ENCODE measurements around the gene SUPT3H. TPM values are rescaled to one million over a fixed set of nuclear protein-coding genes. Genes with fewer than 3 reads are reported as not detected.

SUPT3H gene
- polyA plus RNA-seq, 3 donors, result 2.4 to 3.5 (median 2.5) TPM

GRCh38 chr6:45378334-45378926 is 696 bp upstream of the SUPT3H start:
- DNase-seq, result peak; percentile 23 to 41 (median 24)
- peaks cover 24% of the 10 kb centered on the region for H3K4me1 Mint-ChIP-seq
- no peaks in the 10 kb centered on the region for H3K79me2 ChIP-seq (ENCODE audit: insufficient read depth, low read length)

GRCh38 chr6:45377043-45377553 is 636 bp downstream of the SUPT3H start:
- Histone ChIP-seq H3K79me2 (ENCODE audit: insufficient read depth, low read length) (no peaks in the 10 kb centered on the region), H2AFZ (ENCODE audit: insufficient read depth, low read depth, low read length, poor library complexity, severe bottlenecking) (peak overlapping the region; percentile 93), H3K27me3 (ENCODE audit: control insufficient read depth in 2 of 2, insufficient read depth in 2 of 2, low read length in 2 of 2) (no peaks in the 10 kb centered on the region), H3K4me2 (replicated peaks; ENCODE audit: extremely low read depth, low read length, poor library complexity, severe bottlenecking) (peak overlapping the region; percentile 93), H3K9me3 (replicated peaks in 1 of 2; ENCODE audit: control insufficient read depth in 1 of 2, insufficient read depth in 1 of 2, low read length in 2 of 2) (no peaks in the 10 kb centered on the region), H3K36me3 (replicated peaks in 1 of 2; ENCODE audit: control insufficient read depth in 1 of 2, insufficient read depth in 2 of 2, low read length in 2 of 2) (no peaks in the 10 kb centered on the region), H3K4me1 (ENCODE audit: control insufficient read depth in 1 of 2, insufficient read depth in 2 of 2, low read length in 2 of 2) (peaks cover 14 to 24% of the 10 kb centered on the region in 2 donors), H4K20me1 (ENCODE audit: insufficient read depth, low read length) (no peaks in the 10 kb centered on the region), H3K4me3 (replicated peaks in 1 of 3; ENCODE audit: low read depth in 2 of 3, low read length in 3 of 3) (peak overlapping the region; percentile 85 to 97 (median 92)), H3K27ac (ENCODE audit: low read depth in 1 of 2, low read length in 2 of 2) (peak overlapping the region; percentile 98), H3K9ac (ENCODE audit: insufficient read depth, low read length, poor library complexity, severe bottlenecking) (peak overlapping the region; percentile 95)
- peak overlapping the region; percentile 97 to 98 (median 98) for H3K27ac Mint-ChIP-seq
- peak overlapping the region; percentile 97 to 98 for H3K4me3 Mint-ChIP-seq
- TF ChIP-seq CTCF (IDR thresholded peaks at IDR 0.05), result no peak
- no peak for DNase-seq
- WGBS (ENCODE audit: insufficient coverage), result 0% methylated on average over 20 of the region's 21 CpGs
- peaks cover 24% of the 10 kb centered on the region for H3K4me1 Mint-ChIP-seq
- no peaks in the 10 kb centered on the region for H3K36me3 Mint-ChIP-seq
- peaks cover 0 to 3% (median 0%) of the 10 kb centered on the region in 7 donors for H3K9me3 Mint-ChIP-seq
- no peaks in the 10 kb centered on the region for H3K27me3 Mint-ChIP-seq (ENCODE audit: low read depth in 3 of 3)
- intact Hi-C loops (cut with micrococcal nuclease), result loop anchor here (5.0 to 10.0 kb wide), 2 partner anchors 45 to 328 kb away; no protein-coding TSS in a partner anchor

More at GRCh38 chr6:45378334-45378926, 696 bp upstream of the SUPT3H start:
- 0% methylated on average over 10 of the region's 21 CpGs for WGBS (ENCODE audit: insufficient coverage)
- no peaks in the 10 kb centered on the region for H3K36me3 ChIP-seq (replicated peaks in 1 of 2; ENCODE audit: control insufficient read depth in 1 of 2, insufficient read depth in 2 of 2, low read length in 2 of 2)
- H3K27me3 Mint-ChIP-seq (ENCODE audit: low read depth in 3 of 3), result no peaks in the 10 kb centered on the region
- H3K27me3 ChIP-seq (ENCODE audit: control insufficient read depth in 2 of 2, insufficient read depth in 2 of 2, low read length in 2 of 2), result no peaks in the 10 kb centered on the region
- H3K9me3 ChIP-seq (replicated peaks in 1 of 2; ENCODE audit: control insufficient read depth in 1 of 2, insufficient read depth in 1 of 2, low read length in 2 of 2), result no peaks in the 10 kb centered on the region
- H3K9me3 Mint-ChIP-seq, result peaks cover 0 to 3% (median 0%) of the 10 kb centered on the region in 7 donors
- peak overlapping the region; percentile 93 for H3K4me2 ChIP-seq (replicated peaks; ENCODE audit: extremely low read depth, low read length, poor library complexity, severe bottlenecking)
- peak overlapping the region; percentile 93 for H2AFZ ChIP-seq (ENCODE audit: insufficient read depth, low read depth, low read length, poor library complexity, severe bottlenecking)
- H3K27ac ChIP-seq (ENCODE audit: low read depth in 1 of 2, low read length in 2 of 2), result peak overlapping the region; percentile 98
- H3K9ac ChIP-seq (ENCODE audit: insufficient read depth, low read length, poor library complexity, severe bottlenecking), result peak overlapping the region; percentile 95
- peak overlapping the region; percentile 85 to 97 (median 92) for H3K4me3 ChIP-seq (replicated peaks in 1 of 3; ENCODE audit: low read depth in 2 of 3, low read length in 3 of 3)
- intact Hi-C loops (cut with micrococcal nuclease), result loop anchor here (5.0 to 10.0 kb wide), 2 partner anchors 44 to 326 kb away; no protein-coding TSS in a partner anchor
- no peak for TF ChIP-seq CTCF (IDR thresholded peaks at IDR 0.05)
- no peaks in the 10 kb centered on the region for H3K36me3 Mint-ChIP-seq
- no peaks in the 10 kb centered on the region for H4K20me1 ChIP-seq (ENCODE audit: insufficient read depth, low read length)
- peak overlapping the region; percentile 97 to 98 (median 98) for H3K27ac Mint-ChIP-seq
- peaks cover 14 to 24% of the 10 kb centered on the region in 2 donors for H3K4me1 ChIP-seq (ENCODE audit: control insufficient read depth in 1 of 2, insufficient read depth in 2 of 2, low read length in 2 of 2)
- peak overlapping the region; percentile 97 to 98 for H3K4me3 Mint-ChIP-seq
